Measurements from ENCODE around the gene KHDRBS2. TPM values are rescaled to one million over a fixed set of nuclear protein-coding genes. Genes with fewer than 3 reads are reported as not detected.

The KHDRBS2 gene
- total RNA-seq, 4 donors from 2014 or later: 5.2 to 19.2 (median 16.6) TPM

DNA sequence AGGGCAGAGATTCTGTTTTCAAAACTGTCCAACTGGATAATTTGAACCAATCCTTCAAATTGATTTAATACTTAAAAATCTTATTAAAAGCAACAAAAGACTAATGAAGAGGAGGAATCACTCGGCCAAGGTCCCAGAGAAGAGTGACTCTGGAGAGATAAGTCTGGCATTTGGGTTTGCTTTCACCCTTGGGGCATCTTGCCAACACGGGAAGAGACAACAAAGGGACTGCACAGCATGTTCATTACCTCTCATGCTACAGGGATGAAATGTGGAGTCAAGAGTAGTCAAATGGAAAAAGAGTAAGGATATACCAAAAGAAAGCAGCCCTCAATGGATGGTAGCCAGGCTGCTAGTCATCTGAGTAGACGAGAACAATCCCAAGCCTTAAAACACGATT, 68.2 kb downstream of the KHDRBS2 start:
- H3K4me3 ChIP-seq (replicated peaks in 1 of 3): no peak overlapping the region
- no peak for DNase-seq
- no peaks in the 10 kb centered on the region for H3K9me3 ChIP-seq
- no peak overlapping the region for H3K27ac ChIP-seq
- WGBS, 2 donors: 83 to 87% methylated on average over 4 of the region's 4 CpGs
- TF ChIP-seq POLR2A (IDR thresholded peaks at IDR 0.05) (no peak), CTCF (IDR thresholded peaks at IDR 0.05) (no peak)
- no peaks in the 10 kb centered on the region for H3K36me3 ChIP-seq
- H3K27me3 ChIP-seq: no peaks in the 10 kb centered on the region
- intact Hi-C loops (cut with DNase I): no loop called here
- H3K4me1 ChIP-seq: no peaks in the 10 kb centered on the region

- WGBS, 2 donors: 72 to 78% methylated on average over 1 of the region's 1 CpG
These were observed 83.9 kb downstream of the KHDRBS2 start for GRCh38 chr6:62202078-62202477.

DNA sequence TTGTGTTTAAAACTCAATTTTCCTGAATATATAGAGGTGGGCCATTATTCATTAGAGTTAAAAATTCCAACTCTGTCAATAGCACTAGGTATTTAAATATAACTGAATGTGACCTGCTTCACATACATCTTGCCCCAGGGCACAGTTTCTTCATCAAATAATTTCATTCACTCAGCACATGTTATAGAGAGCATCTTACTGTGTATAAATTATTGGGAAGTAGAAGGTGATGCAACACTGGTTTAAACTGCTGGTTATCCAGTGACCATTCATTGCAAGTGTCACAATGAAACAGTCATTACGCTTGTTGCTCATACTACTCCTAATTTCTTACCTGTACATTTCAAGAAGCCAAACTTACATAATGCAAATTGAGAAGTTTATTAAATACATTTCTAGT, 93.4 kb downstream of the KHDRBS2 start:
- no peak overlapping the region for H3K27ac ChIP-seq
- H3K9me3 ChIP-seq: no peaks in the 10 kb centered on the region
- no peak for DNase-seq
- no peak for TF ChIP-seq CTCF (IDR thresholded peaks at IDR 0.05)
- H3K27me3 ChIP-seq: no peaks in the 10 kb centered on the region
- no peaks in the 10 kb centered on the region for H3K4me1 ChIP-seq
- H3K36me3 ChIP-seq: no peaks in the 10 kb centered on the region
- no peak overlapping the region for H3K4me3 ChIP-seq (replicated peaks in 1 of 3)
- WGBS, 2 donors: 84 to 98% methylated on average over 1 of the region's 1 CpG
- intact Hi-C loops (cut with DNase I): no loop called here

More at GRCh38 chr6:62202078-62202477, 83.9 kb downstream of the KHDRBS2 start:
- no peak for DNase-seq
- Histone ChIP-seq H3K4me3 (replicated peaks in 1 of 3) (no peak overlapping the region), H3K9me3 (no peaks in the 10 kb centered on the region), H3K36me3 (no peaks in the 10 kb centered on the region), H3K4me1 (no peaks in the 10 kb centered on the region), H3K27me3 (no peaks in the 10 kb centered on the region), H3K27ac (no peak overlapping the region)
- TF ChIP-seq CTCF (IDR thresholded peaks at IDR 0.05) (no peak), POLR2A (IDR thresholded peaks at IDR 0.05) (no peak)
- intact Hi-C loops (cut with DNase I): no loop called here

DNA sequence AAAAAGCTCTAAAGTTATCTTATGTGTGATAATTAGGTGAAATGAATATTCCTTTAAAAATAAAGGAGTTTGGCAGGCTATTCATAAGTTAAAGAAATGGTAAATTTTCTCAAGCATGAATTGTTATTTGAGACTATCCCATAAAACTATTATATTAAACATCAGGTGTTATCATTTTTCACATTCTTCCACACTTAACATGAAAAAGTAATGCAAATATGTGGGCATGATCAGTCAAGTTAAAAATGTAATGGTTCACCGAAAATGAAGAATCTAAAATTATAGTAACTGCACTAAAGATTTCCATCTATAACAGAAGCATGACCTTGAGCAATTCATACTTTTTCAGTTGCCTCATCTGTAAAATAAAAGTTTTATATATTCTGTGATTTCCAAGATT, 110.8 kb downstream of the KHDRBS2 start:
- intact Hi-C loops (cut with DNase I): no loop called here
- DNase-seq: no peak
- no peak overlapping the region for H3K27ac ChIP-seq
- TF ChIP-seq CTCF (IDR thresholded peaks at IDR 0.05): no peak
- WGBS, 2 donors: 84 to 95% methylated on average over 1 of the region's 1 CpG
- no peaks in the 10 kb centered on the region for H3K4me1 ChIP-seq
- no peaks in the 10 kb centered on the region for H3K36me3 ChIP-seq
- no peak overlapping the region for H3K4me3 ChIP-seq (replicated peaks in 1 of 3)
- H3K9me3 ChIP-seq: no peaks in the 10 kb centered on the region
- H3K27me3 ChIP-seq: no peaks in the 10 kb centered on the region

DNA sequence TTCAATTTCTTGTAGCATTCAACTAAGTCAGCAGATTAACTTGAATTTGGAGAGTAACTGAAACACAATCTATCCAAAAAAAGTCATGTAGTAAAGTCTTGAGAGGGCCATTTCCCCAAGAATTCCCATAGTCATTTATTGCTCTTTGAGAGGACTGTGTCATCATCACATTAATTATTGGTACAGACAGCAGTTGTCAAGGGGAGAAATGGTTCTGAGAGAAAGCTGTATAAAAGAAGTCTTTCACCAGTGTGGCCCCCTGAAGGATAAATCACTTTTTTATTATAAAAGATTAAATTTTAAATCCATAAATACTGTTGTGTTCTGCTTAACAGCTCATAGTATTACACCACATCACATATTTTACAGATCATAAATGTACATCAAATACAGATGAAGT, 111.5 kb downstream of the KHDRBS2 start:
- TF ChIP-seq CTCF (IDR thresholded peaks at IDR 0.05) (no peak), POLR2A (IDR thresholded peaks at IDR 0.05) (no peak)
- no peak overlapping the region for H3K27ac ChIP-seq
- H3K4me1 ChIP-seq: no peaks in the 10 kb centered on the region
- no peaks in the 10 kb centered on the region for H3K27me3 ChIP-seq
- H3K36me3 ChIP-seq: no peaks in the 10 kb centered on the region
- DNase-seq: no peak
- H3K9me3 ChIP-seq: no peaks in the 10 kb centered on the region
- H3K4me3 ChIP-seq (replicated peaks in 1 of 3): no peak overlapping the region
- intact Hi-C loops (cut with DNase I): no loop called here

Data from thyroid gland (tissue), 4 donors.